ENCODE results near the gene ZNF135.

DNA sequence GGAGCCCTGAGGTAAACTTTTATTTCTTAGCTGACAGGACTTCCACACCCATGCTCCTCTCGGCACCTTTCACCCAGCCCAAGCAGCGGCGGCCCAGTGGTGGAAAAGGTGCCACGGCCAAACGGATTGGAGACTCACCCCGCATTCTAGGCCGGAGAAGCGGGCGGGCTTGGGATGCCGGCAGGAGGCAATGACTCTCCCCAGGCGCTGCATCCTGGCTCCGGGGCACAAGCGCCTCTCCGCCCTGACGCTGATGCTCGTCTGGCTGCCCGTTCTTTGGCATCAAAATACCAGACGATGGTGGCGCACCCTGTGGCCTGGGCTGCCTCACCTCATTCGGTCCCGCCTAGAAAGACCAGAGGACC is 49.8 kb upstream of the ZNF135 start:
- TF ChIP-seq, protein P1, sequence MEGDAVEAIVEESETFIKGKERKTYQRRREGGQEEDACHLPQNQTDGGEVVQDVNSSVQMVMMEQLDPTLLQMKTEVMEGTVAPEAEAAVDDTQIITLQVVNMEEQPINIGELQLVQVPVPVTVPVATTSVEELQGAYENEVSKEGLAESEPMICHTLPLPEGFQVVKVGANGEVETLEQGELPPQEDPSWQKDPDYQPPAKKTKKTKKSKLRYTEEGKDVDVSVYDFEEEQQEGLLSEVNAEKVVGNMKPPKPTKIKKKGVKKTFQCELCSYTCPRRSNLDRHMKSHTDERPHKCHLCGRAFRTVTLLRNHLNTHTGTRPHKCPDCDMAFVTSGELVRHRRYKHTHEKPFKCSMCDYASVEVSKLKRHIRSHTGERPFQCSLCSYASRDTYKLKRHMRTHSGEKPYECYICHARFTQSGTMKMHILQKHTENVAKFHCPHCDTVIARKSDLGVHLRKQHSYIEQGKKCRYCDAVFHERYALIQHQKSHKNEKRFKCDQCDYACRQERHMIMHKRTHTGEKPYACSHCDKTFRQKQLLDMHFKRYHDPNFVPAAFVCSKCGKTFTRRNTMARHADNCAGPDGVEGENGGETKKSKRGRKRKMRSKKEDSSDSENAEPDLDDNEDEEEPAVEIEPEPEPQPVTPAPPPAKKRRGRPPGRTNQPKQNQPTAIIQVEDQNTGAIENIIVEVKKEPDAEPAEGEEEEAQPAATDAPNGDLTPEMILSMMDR (IDR thresholded peaks at IDR 0.05), result no peak
- TF ChIP-seq EP300 (IDR thresholded peaks at IDR 0.05), result no peak
